Osteoblast (primary cell): ENCODE measurements around the gene WWP2. TPM values are rescaled to one million over a fixed set of nuclear protein-coding genes. Genes with fewer than 3 reads are reported as not detected.
A peak's percentile ranks its signal among the peaks of the same experiment; 100 is the strongest.

Experiments
- DNase-seq: peaks from one replicate; pipeline ENCODE4 v3.0.0; 2011; ENCODE audit warnings: low spot score, mixed read lengths; ENCODE audit not compliant: insufficient read length; ENCODE audit errors: missing footprints
- H2AFZ ChIP-seq: 2 replicates; pipeline ENCODE4 v1.6.0; 2011; ENCODE audit warnings: mild to moderate bottlenecking, low read length
- H3K27ac ChIP-seq: 2 replicates; pipeline ENCODE4 v1.5.1; 2011; ENCODE audit warnings: mild to moderate bottlenecking, low read depth, low read length, moderate library complexity
- H3K27me3 ChIP-seq: 2 replicates; pipeline ENCODE4 v1.6.0; 2012; ENCODE audit warnings: mild to moderate bottlenecking, control low read depth, inconsistent platforms, low read length, moderate library complexity; ENCODE audit not compliant: insufficient read depth
- H3K36me3 ChIP-seq: 2 replicates; pipeline ENCODE4 v1.5.1; 2011; ENCODE audit warnings: mild to moderate bottlenecking, low read length, control low read depth, moderate library complexity; ENCODE audit not compliant: insufficient read depth
- H3K4me1 ChIP-seq: 2 replicates; pipeline ENCODE4 v1.5.1; 2011; ENCODE audit warnings: mild to moderate bottlenecking, low read length, control low read depth, moderate library complexity; ENCODE audit not compliant: insufficient read depth
- H3K4me2 ChIP-seq: 2 replicates; pipeline ENCODE4 v1.6.0; 2011; ENCODE audit warnings: mild to moderate bottlenecking, low read length; ENCODE audit not compliant: insufficient read depth
- H3K4me3 ChIP-seq: fragments of 200-600 bp; sonication (generic); 3 replicates; pipeline ENCODE4 v1.5.1; 2012; ENCODE audit warnings: mild to moderate bottlenecking, low read length, inconsistent platforms; ENCODE audit not compliant: insufficient read depth
- H3K79me2 ChIP-seq: 2 replicates; pipeline ENCODE4 v1.6.0; 2012; ENCODE audit warnings: mild to moderate bottlenecking, low read length, control low read depth, inconsistent platforms; ENCODE audit not compliant: insufficient read depth
- H3K9me3 ChIP-seq: 2 replicates; pipeline ENCODE4 v1.5.1; 2011; ENCODE audit warnings: low read depth, low read length, control low read depth
- H4K20me1 ChIP-seq: 2 replicates; pipeline ENCODE4 v1.6.0; 2012; ENCODE audit warnings: mild to moderate bottlenecking, low read length, control low read depth; ENCODE audit not compliant: insufficient read depth
- total RNA-seq: library from RNA; depleted of rRNA; stranded (reverse); fragments of >200 nt; gene quantifications from 2 replicates; pipeline ENCODE4 v1.2.3, GENCODE V29; 2012
- TF ChIP-seq, protein P1 (sequence below): IDR thresholded peaks from 2 replicates; pipeline ENCODE4 v1.5.1; 2011; ENCODE audit warnings: mild to moderate bottlenecking, low read depth, low read length, moderate library complexity; ENCODE audit errors: extremely low read depth

Gene WWP2
- total RNA-seq, 1 donor = 46.7 TPM

DNA sequence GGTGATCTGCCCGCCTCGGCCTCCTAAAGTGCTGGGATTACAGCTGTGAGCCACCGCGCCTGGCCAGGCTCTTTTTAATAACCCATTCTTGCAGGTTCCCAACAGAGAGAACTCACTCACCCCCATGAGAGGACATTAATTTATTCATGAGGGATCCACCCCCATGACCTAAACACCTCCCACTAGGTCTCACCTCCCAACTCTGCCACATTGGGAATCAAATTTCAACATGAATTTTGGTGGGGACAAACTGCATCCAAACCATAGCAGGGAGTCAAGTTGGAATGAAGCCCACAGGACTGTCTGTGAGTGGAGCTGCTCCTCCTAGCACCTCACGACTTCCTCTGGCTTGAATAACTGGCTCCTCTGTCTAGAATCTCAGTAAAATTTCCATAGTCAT, 85.5 kb downstream of the WWP2 start:
- Histone ChIP-seq H3K27ac (peak overlapping the region; percentile 89), H3K9me3 (no peaks in the 10 kb centered on the region), H3K4me3 (no peak overlapping the region), H3K4me2 (no peak overlapping the region), H3K4me1 (peaks cover 38% of the 10 kb centered on the region), H3K36me3 (no peaks in the 10 kb centered on the region), H3K27me3 (no peaks in the 10 kb centered on the region), H3K79me2 (no peaks in the 10 kb centered on the region), H2AFZ (no peak overlapping the region), H4K20me1 (no peaks in the 10 kb centered on the region)
- TF ChIP-seq, protein P1, sequence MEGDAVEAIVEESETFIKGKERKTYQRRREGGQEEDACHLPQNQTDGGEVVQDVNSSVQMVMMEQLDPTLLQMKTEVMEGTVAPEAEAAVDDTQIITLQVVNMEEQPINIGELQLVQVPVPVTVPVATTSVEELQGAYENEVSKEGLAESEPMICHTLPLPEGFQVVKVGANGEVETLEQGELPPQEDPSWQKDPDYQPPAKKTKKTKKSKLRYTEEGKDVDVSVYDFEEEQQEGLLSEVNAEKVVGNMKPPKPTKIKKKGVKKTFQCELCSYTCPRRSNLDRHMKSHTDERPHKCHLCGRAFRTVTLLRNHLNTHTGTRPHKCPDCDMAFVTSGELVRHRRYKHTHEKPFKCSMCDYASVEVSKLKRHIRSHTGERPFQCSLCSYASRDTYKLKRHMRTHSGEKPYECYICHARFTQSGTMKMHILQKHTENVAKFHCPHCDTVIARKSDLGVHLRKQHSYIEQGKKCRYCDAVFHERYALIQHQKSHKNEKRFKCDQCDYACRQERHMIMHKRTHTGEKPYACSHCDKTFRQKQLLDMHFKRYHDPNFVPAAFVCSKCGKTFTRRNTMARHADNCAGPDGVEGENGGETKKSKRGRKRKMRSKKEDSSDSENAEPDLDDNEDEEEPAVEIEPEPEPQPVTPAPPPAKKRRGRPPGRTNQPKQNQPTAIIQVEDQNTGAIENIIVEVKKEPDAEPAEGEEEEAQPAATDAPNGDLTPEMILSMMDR = no peak
- no peak for DNase-seq

DNA sequence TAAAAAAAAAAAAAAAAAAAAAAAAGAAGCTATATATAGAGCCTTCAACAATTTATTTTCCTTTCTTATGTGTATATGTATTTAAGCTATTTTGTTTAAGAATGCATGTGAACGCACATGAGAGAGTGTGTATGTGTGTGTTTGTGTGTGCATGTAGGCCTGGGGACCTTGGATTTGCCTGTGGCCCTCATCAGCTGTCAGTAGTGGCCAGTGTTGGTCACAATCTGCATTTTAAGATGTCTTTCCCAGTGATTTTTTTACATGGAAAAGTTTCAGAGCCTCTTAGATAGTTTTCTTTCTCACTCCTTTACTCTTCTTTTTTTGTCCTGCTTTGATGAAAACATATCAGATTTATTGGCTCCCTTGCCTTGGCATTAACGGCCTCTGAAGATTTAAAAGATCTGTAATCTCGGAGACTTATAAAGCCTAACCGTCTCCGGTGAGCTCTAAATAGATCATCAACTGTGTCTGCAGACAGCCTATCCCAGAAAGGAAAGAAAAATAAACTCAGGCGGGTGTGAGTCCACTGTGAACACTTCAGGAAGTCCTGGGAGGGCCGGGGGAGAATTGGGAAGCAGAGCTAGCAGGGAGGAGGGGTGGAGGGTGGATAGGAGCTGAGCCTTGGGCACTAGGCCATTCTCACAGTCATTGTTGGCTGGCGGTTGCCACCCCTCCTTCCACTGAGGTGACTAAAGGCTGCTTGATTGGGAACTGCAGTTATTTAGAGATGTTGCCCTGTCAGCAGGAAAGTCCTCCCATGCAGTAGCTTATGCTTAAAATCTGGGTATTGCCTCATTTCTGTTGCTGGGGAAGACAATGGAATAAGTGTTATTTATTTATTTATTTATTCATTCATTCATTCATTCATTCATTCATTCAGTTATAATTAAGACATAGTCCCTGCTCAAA, 86.8 kb downstream of the WWP2 start:
- H3K27me3 ChIP-seq = no peaks in the 10 kb centered on the region
- H4K20me1 ChIP-seq = no peaks in the 10 kb centered on the region
- no peaks in the 10 kb centered on the region for H3K79me2 ChIP-seq
- peak overlapping the region; percentile 89 for H3K27ac ChIP-seq
- H3K4me3 ChIP-seq = peak overlapping the region; percentile 59
- H2AFZ ChIP-seq = peak overlapping the region; percentile 70
- H3K9me3 ChIP-seq = no peaks in the 10 kb centered on the region
- H3K4me1 ChIP-seq = peaks cover 38% of the 10 kb centered on the region
- peak; percentile 92 for DNase-seq
- no peaks in the 10 kb centered on the region for H3K36me3 ChIP-seq
- peak overlapping the region; percentile 83 for H3K4me2 ChIP-seq
- TF ChIP-seq, protein P1 = peak; percentile 36

DNA sequence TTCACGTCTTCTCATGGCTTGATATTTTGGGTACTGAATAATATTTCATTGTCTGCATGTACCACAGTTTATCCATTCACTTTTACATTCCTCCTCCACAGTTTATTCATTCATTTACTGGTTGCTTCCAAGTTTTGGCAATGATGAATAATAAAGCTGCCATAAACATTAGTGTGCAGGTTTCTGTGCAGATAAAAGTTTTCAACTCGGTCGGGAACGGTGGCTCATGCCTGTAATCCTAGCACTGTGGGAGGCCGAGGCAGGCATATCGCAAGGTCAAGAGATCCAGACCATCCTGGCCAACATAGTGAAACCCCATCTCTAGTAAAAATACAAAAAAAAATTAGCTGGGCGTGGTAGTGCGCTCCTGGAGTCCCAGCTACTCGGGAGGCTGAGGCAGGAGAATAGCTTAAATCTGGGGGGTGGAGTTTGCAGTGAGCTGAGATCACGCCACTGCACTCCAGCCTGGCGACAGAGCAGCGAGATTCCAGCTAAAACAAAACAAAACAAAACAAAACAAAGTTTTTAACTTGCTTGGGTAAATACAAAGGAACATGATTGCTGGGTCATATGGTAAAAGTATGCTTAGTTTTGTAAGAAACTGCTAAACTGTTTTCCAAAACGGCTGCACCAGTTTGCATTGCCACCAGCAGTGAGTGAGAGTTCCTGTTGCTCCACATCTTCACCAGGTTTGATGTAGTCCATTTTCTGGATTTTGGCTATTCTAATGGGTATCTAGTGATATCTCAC, 89.5 kb downstream of the WWP2 start:
- peak overlapping the region; percentile 54 for H3K4me2 ChIP-seq
- H3K9me3 ChIP-seq = no peaks in the 10 kb centered on the region
- TF ChIP-seq, protein P1 = no peak
- H2AFZ ChIP-seq = no peak overlapping the region
- no peaks in the 10 kb centered on the region for H4K20me1 ChIP-seq
- H3K27ac ChIP-seq = peak overlapping the region; percentile 11
- peak overlapping the region; percentile 3 for H3K4me3 ChIP-seq
- peaks cover 40% of the 10 kb centered on the region for H3K4me1 ChIP-seq
- DNase-seq = no peak
- H3K27me3 ChIP-seq = no peaks in the 10 kb centered on the region
- H3K36me3 ChIP-seq = no peaks in the 10 kb centered on the region
- no peaks in the 10 kb centered on the region for H3K79me2 ChIP-seq

DNA sequence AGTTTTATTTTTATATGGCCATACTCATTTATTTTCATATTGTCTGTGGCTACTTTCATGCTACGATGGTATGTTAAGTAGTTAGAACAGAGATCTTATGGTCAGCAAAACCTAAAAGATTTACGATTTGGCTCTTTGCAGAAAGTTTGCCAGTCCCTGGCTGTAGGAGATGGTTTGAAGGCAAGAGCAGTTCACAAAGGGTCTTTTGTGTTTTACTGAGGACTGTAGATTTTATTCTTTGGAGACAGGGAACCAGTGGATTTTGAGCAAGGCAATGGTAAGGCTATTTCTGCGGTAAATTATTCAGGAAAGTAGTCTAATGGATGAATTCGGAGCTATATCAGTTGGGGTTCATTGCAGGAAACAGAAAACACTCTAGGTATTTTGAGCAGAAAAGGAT, 90.7 kb downstream of the WWP2 start:
- no peak for DNase-seq
- Histone ChIP-seq H2AFZ (no peak overlapping the region), H3K4me1 (peaks cover 37% of the 10 kb centered on the region), H3K4me2 (no peak overlapping the region), H3K79me2 (no peaks in the 10 kb centered on the region), H3K27ac (no peak overlapping the region), H3K9me3 (no peaks in the 10 kb centered on the region), H3K27me3 (no peaks in the 10 kb centered on the region), H3K4me3 (no peak overlapping the region), H4K20me1 (no peaks in the 10 kb centered on the region), H3K36me3 (no peaks in the 10 kb centered on the region)
- TF ChIP-seq, protein P1 = no peak
